ENCODE data around the gene FAM177A1. TPM values are rescaled to one million over a fixed set of nuclear protein-coding genes. Genes with fewer than 3 reads are reported as not detected.

Gene FAM177A1
- polyA plus RNA-seq, 1 donor from 2014 or later, result 124 TPM

DNA sequence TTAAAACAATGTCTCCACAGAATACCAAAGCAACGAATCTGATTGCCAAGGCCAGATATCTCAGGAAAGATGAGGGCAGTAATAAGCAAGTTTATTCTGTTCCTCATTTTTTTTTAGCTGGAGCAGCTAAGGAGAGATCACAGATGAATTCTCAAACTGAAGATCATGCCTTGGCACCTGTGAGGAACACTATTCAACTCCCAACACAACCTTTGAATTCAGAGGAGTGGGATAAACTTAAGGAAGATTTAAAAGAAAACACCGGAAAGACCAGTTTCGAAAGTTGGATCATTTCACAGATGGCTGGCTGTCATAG, 77.3 kb downstream of the FAM177A1 start:
- Histone ChIP-seq H3K27me3 (ENCODE audit: insufficient read depth, low read depth, low read length) (no peaks in the 10 kb centered on the region), H3K9ac (ENCODE audit: low read length) (peak overlapping the region; percentile 76), H3K4me2 (ENCODE audit: low read length) (peak overlapping the region; percentile 98), H3K9me3 (ENCODE audit: low read length) (no peaks in the 10 kb centered on the region), H3K4me3 (ENCODE audit: low read length) (peak overlapping the region; percentile 81), H3K27ac (ENCODE audit: low read length) (no peak overlapping the region), H3K9me2 (ENCODE audit: insufficient read depth, low read length) (no peaks in the 10 kb centered on the region), H3K79me2 (replicated peaks; ENCODE audit: insufficient read depth, low read length) (peaks cover 23% of the 10 kb centered on the region), H3K36me3 (ENCODE audit: insufficient read depth, low read length) (no peaks in the 10 kb centered on the region), H2AFZ (ENCODE audit: low read depth, low read length) (peak overlapping the region; percentile 90), H3F3A (ENCODE audit: insufficient read depth, low read length, poor library complexity, severe bottlenecking) (no peaks in the 10 kb centered on the region), H4K20me1 (ENCODE audit: insufficient read depth) (no peaks in the 10 kb centered on the region)
- TF ChIP-seq EZH2 (IDR thresholded peaks at IDR 0.05; ENCODE audit: borderline replicate concordance, insufficient read depth, low read length, poor library complexity, severe bottlenecking) (no peak), EP300 (conservative IDR thresholded peaks at IDR 0.05; ENCODE audit: poor library complexity, severe bottlenecking) (no peak), MXI1 (conservative IDR thresholded peaks at IDR 0.05; ENCODE audit: poor library complexity, severe bottlenecking) (no peak), POLR2AphosphoS5 (IDR thresholded peaks at IDR 0.05) (no peak), SMC3 (conservative IDR thresholded peaks at IDR 0.05; ENCODE audit: poor library complexity) (no peak), RAD21 (conservative IDR thresholded peaks at IDR 0.05) (no peak), TAF1 (IDR thresholded peaks at IDR 0.05; ENCODE audit: low read depth) (no peak)
- TF ChIP-seq, protein P1, sequence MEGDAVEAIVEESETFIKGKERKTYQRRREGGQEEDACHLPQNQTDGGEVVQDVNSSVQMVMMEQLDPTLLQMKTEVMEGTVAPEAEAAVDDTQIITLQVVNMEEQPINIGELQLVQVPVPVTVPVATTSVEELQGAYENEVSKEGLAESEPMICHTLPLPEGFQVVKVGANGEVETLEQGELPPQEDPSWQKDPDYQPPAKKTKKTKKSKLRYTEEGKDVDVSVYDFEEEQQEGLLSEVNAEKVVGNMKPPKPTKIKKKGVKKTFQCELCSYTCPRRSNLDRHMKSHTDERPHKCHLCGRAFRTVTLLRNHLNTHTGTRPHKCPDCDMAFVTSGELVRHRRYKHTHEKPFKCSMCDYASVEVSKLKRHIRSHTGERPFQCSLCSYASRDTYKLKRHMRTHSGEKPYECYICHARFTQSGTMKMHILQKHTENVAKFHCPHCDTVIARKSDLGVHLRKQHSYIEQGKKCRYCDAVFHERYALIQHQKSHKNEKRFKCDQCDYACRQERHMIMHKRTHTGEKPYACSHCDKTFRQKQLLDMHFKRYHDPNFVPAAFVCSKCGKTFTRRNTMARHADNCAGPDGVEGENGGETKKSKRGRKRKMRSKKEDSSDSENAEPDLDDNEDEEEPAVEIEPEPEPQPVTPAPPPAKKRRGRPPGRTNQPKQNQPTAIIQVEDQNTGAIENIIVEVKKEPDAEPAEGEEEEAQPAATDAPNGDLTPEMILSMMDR (IDR thresholded peaks at IDR 0.05; ENCODE audit: poor library complexity, severe bottlenecking), result no peak

DNA sequence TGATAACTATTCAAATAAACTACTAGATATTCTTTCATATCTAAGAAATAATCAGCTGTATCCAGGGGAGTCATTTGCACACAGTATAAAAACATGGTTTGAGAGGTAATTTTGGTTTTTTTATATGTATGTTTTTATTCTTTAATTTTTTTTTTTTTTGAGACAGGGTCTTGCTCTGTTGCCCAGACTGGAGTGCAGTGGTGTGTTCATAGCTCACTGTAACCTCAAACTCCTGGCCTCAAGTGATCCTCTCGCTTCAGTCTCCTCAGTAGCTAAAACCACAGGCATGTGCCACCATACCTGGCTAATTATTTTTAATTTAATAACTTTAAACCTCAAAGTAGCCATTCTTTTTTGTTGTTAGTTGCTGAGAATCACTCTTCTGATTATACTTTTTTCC, 78.1 kb downstream of the FAM177A1 start:
- H3K36me3 ChIP-seq (ENCODE audit: insufficient read depth, low read length), result no peaks in the 10 kb centered on the region
- no peak overlapping the region for H3K27ac ChIP-seq (ENCODE audit: low read length)
- no peak overlapping the region for H3K4me3 ChIP-seq (ENCODE audit: low read length)
- H3K79me2 ChIP-seq (replicated peaks; ENCODE audit: insufficient read depth, low read length), result peaks cover 22% of the 10 kb centered on the region
- no peaks in the 10 kb centered on the region for H3K27me3 ChIP-seq (ENCODE audit: insufficient read depth, low read depth, low read length)
- H4K20me1 ChIP-seq (ENCODE audit: insufficient read depth), result no peaks in the 10 kb centered on the region
- H3K9me3 ChIP-seq (ENCODE audit: low read length), result no peaks in the 10 kb centered on the region
- no peaks in the 10 kb centered on the region for H3F3A ChIP-seq (ENCODE audit: insufficient read depth, low read length, poor library complexity, severe bottlenecking)
- H2AFZ ChIP-seq (ENCODE audit: low read depth, low read length), result no peak overlapping the region
- no peaks in the 10 kb centered on the region for H3K9me2 ChIP-seq (ENCODE audit: insufficient read depth, low read length)
- TF ChIP-seq SMC3 (conservative IDR thresholded peaks at IDR 0.05; ENCODE audit: poor library complexity) (no peak), TAF1 (IDR thresholded peaks at IDR 0.05; ENCODE audit: low read depth) (no peak), MXI1 (conservative IDR thresholded peaks at IDR 0.05; ENCODE audit: poor library complexity, severe bottlenecking) (no peak), RAD21 (conservative IDR thresholded peaks at IDR 0.05) (no peak), POLR2AphosphoS5 (IDR thresholded peaks at IDR 0.05) (no peak), EZH2 (IDR thresholded peaks at IDR 0.05; ENCODE audit: borderline replicate concordance, insufficient read depth, low read length, poor library complexity, severe bottlenecking) (no peak), EP300 (conservative IDR thresholded peaks at IDR 0.05; ENCODE audit: poor library complexity, severe bottlenecking) (no peak)
- TF ChIP-seq, protein P2, sequence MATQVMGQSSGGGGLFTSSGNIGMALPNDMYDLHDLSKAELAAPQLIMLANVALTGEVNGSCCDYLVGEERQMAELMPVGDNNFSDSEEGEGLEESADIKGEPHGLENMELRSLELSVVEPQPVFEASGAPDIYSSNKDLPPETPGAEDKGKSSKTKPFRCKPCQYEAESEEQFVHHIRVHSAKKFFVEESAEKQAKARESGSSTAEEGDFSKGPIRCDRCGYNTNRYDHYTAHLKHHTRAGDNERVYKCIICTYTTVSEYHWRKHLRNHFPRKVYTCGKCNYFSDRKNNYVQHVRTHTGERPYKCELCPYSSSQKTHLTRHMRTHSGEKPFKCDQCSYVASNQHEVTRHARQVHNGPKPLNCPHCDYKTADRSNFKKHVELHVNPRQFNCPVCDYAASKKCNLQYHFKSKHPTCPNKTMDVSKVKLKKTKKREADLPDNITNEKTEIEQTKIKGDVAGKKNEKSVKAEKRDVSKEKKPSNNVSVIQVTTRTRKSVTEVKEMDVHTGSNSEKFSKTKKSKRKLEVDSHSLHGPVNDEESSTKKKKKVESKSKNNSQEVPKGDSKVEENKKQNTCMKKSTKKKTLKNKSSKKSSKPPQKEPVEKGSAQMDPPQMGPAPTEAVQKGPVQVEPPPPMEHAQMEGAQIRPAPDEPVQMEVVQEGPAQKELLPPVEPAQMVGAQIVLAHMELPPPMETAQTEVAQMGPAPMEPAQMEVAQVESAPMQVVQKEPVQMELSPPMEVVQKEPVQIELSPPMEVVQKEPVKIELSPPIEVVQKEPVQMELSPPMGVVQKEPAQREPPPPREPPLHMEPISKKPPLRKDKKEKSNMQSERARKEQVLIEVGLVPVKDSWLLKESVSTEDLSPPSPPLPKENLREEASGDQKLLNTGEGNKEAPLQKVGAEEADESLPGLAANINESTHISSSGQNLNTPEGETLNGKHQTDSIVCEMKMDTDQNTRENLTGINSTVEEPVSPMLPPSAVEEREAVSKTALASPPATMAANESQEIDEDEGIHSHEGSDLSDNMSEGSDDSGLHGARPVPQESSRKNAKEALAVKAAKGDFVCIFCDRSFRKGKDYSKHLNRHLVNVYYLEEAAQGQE (IDR thresholded peaks at IDR 0.05; ENCODE audit: borderline replicate concordance), result no peak
- TF ChIP-seq, protein P1 (IDR thresholded peaks at IDR 0.05; ENCODE audit: poor library complexity, severe bottlenecking), result no peak
- no peak overlapping the region for H3K4me2 ChIP-seq (ENCODE audit: low read length)
- no peak overlapping the region for H3K9ac ChIP-seq (ENCODE audit: low read length)

Other genes with a start within 250 kb of the FAM177A1 start
- 10.4 and 18.1 TPM in 2 replicates for gene BAZ1A, start 170.9 kb upstream of the FAM177A1 start, polyA plus RNA-seq
- 90.0 and 110 TPM in 2 replicates for gene SRP54, start 63.3 kb upstream of the FAM177A1 start, polyA plus RNA-seq
- gene PPP2R3C, start 75.7 kb downstream of the FAM177A1 start, polyA plus RNA-seq, result 75.7 and 91.4 TPM in 2 replicates
- 26.8 and 35.4 TPM in 2 replicates for gene PRORP, start 76.3 kb downstream of the FAM177A1 start, polyA plus RNA-seq
- gene PSMA6, start 246.1 kb downstream of the FAM177A1 start, polyA plus RNA-seq, result 349 and 405 TPM in 2 replicates

All from neural cell (in vitro differentiated cells).